HG02938 (cell line): Measurements from ENCODE around the gene THAP9.
A peak's percentile ranks its signal among the peaks of the same experiment; 100 is the strongest.
"Not testable (repeated sequence)": the region's sequence is repeated elsewhere in the genome, so short reads cannot be mapped to it uniquely, and the experiment has no call there.

ENCODE experiments used
- ATAC-seq: cut with Tn5 transposase; IDR thresholded peaks from one replicate; pipeline ENCODE4 v1.9.1; 2021; ENCODE audit warnings: mild to moderate bottlenecking, moderate library complexity; ENCODE audit not compliant: unreplicated experiment

The THAP9 gene, protein sequence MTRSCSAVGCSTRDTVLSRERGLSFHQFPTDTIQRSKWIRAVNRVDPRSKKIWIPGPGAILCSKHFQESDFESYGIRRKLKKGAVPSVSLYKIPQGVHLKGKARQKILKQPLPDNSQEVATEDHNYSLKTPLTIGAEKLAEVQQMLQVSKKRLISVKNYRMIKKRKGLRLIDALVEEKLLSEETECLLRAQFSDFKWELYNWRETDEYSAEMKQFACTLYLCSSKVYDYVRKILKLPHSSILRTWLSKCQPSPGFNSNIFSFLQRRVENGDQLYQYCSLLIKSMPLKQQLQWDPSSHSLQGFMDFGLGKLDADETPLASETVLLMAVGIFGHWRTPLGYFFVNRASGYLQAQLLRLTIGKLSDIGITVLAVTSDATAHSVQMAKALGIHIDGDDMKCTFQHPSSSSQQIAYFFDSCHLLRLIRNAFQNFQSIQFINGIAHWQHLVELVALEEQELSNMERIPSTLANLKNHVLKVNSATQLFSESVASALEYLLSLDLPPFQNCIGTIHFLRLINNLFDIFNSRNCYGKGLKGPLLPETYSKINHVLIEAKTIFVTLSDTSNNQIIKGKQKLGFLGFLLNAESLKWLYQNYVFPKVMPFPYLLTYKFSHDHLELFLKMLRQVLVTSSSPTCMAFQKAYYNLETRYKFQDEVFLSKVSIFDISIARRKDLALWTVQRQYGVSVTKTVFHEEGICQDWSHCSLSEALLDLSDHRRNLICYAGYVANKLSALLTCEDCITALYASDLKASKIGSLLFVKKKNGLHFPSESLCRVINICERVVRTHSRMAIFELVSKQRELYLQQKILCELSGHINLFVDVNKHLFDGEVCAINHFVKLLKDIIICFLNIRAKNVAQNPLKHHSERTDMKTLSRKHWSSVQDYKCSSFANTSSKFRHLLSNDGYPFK

DNA sequence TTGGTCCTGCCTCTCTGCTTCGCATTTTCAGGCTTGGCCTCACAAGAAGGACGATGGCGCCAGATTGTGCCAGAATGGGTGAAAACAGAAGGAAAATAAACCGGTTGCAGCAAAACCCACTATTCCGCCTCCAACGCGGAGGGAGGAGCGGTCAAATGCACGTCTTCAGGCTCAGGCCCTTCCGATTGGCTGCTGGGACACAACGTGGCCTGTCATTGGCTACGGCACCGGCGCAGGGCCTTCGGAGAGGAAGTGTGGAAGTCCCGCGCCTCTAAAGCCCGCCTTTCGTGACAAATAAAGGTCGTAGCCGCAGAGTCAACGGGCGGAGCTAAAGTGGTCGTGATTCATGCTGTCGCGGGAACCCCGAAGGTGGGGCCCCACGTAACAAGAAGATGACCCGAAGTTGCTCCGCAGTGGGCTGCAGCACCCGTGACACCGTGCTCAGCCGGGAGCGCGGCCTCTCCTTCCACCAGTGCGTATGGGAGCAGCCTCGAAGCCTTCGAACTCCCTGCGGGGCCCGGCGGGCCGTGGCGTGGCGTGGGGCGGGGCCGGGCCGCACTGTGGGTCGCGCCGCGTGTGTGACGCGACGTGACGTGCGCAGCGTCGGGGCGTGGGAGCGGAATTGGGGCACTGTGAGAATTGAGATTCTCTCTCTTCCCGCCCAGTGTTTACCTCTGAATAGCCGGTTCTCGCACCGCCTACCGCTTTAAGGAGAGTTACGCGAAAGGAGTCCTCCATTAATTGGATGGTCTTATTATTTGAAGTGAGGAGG is at the start of gene THAP9:
TSS of gene THAP9 (plus strand) at position 325 of the 772 bp plus-strand sequence. CDS start at position 393, 68 bp downstream.
- peak; percentile 85 for ATAC-seq

DNA sequence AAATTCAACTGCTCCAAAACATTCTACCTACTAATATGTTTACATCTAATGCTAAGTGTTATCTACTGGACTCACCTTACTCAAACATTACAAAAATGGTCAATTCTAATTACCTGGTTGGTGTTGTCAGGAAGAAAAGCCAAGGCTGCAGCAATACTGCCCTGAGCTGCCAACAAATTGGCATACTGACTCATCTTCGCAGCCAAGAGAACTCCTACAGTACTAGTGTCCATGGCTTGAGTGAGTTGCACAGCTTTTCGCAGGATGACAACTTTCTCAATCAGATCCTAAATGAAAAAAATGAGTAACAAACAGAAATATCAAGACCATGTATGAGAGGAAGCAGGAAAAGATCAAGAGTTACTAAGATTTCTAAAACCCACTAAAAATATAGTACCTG is 49.2 kb upstream of the THAP9 start:
- no peak for ATAC-seq

DNA sequence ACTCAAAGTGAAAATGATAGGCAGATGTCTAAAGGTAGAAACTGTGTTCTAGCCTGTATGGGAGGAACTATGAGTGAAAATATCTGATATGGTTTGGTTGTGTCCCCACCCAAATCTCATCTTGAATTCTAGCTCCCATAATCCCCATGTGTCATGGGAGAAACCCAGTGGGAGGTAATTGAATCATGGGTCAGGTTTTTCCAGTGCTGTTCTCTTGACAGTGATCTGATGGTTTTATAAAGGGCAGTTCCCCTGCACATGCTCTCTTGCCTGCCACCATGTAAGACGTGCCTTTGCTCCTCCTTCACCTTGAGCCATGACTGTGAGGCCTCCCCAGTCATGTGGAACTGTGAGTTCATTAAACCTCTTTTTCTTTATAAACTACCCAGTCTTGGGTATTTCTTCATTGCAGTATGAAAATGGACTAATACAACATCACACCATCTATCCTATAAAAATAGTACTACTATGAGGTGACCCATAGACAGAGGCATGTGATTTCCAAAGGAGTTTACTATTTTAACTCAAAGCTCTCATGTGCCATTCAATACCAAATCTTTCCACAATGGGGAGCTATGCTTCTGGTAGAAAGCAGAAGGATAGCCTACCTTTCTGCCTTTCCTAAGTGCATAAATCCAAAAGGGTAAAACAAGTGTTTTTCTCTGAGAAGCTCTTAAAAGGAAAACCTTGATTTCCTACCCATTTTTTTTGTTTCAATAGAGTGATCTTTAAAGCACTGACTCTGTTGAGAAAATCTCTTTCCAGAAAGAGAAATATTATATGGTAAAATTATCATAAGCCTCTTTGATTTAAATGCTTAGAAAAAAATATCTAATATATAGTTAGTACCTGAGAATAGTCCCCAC is 48.4 kb upstream of the THAP9 start:
- no peak for ATAC-seq

DNA sequence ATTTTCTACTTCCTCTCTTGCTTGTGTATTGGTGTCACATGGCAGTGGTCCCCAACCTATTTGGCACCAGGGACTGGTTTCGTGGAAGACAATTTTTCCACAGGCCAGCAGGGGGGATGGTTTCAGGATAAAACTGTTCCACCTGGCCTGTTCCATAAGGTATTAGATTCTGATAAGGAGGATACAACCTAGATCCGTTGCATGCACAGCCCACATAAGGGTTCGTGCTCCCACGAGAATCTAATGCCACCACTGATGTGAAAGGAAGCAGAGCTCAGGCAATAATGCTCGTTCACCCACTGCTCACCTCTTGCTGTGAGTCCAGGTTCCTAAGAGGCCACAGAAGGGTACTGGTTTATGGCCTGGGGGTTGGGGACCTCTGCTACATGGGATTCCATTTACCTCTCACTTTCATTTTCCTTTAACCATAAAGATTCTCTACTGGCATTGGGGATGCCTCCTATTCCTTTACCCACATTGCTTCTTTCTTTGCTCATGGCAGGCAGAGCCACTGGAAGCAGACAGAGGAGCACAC is 47.7 kb upstream of the THAP9 start:
- no peak for ATAC-seq

DNA sequence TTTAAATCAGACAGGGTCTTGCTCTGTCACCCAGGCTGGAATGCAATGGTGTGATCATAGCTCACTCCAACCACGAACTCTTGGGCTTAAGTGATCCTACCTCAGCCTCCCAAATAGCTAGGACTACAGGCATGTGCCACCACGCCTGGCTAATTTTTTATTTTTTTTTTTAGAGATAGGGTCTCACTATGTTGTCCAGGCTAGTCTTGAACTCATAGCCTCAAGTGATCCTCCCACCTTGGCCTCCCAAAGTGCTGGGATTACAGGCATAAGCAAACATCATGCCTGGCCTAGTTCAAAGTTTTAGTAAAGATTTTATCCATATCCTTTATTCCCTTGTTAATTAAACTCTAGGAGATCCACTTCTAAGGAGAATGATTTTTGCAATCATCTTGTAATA is 40.0 kb upstream of the THAP9 start:
- ATAC-seq = not testable (repeated sequence)

DNA sequence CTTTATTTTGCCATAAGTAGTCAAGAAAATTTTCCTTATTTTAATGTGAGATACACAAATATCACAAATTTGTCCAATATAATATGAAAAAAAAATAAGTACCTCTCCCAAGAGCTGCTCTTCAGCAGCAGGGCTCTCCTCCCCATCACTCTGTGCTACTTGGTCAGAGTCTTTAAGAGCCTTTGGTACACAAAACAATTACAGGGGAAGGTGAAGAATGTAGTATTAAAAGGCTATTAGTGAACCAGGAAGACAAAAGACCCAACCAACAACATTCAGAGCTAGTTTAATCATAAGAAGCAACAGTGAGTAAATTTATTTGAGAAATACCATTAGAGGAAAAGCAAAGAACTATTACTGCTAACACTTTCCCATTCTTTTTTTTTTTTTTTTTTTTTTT is 39.0 kb upstream of the THAP9 start:
- ATAC-seq = no peak

DNA sequence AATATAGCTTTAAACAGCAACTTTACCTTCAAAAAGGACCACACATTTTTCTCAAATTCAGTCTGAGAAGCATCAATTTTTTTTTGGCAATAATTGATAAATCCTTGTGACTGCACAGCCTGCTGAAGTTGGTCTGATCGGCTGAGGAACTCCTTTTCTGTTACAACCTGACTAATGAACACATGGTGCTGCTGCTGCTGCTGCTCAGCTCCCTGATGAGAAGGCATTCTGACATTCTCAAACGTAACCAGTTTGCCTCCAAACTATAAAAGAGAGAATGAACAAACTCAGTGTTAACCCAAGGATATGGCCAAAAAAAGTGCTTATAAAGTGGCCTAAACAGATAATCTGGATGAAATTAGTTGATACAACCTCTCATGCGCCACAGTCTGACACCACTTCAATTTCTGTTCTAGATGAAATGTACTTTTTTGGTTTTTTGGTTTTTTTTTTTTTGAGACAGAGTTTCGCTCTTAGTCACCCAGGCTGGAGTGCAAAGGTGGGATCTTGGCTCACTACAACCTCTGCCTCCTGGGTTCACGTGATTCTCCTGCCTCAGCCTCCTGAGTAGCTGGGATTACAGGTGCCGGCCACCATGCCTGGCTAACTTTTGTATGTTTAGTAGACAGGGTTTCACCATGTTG is 36.1 kb upstream of the THAP9 start:
- no peak for ATAC-seq

DNA sequence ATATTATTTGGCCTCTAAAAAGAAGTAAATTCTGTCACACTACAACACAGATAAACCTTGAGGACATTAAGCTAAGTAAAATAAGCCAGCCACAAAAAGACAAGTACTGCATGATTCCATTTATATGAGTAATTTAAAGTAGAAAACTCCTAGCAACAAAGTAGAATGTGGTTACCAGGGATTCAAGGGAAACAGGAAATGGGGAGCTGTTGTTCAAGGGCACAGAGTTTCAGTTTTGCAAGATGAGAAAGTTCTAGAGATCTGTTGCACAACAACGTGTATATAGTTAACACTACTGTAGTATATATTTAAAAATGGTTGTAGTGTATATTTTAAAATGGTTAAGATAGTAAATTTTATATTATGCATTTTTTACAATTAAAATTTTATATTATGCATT is 34.9 kb upstream of the THAP9 start:
- no peak for ATAC-seq

DNA sequence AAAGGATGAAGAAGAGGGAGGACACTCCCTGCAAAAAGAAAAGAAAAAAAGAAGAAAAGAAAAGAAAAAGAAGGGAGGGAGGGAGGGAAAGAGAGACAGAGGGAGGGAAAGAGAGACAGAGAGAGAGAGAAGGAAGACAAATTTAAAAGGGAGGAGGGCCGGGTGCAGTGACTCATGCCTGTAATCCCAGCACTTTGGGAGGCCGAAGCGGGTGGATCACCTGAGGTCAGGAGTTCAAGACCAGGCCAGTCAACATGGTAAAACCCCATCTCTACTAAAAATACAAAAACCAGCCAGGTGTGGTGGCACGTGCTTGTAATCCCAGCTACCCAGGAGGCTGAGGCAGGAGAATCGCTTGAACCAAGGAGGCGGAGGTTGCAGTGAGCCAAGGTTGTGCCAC is 34.5 kb upstream of the THAP9 start:
- not testable (repeated sequence) for ATAC-seq

DNA sequence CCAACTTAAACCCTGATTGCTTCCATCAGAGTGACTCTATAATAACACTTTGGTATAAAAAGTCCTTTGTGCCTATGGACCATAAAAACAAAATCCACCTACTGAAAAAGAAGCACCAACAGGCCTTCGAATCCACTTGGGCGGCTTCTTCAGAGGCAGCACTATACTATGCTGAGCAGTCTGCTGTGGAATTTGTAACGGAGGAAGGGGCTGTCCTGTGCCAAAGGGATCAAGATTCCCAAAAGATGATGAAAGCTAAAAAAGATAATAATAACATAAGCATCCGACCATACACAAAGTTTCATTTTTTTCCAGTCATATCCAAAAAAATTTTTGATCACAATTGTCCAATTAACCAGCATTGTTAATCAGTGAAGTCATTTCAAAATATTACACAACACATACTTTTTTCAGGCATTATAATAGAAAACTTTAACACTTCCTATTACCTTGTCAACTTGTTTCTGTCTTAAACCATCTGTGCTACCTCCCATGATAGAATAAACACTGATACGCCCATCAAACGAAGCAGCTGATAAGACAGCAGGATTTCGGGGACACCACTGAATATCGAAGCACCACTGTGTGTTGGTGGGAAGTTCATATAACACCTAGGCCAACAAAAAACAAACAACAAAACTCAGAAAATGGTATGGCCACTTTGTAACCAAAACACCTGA is 33.7 kb upstream of the THAP9 start:
- ATAC-seq = no peak

DNA sequence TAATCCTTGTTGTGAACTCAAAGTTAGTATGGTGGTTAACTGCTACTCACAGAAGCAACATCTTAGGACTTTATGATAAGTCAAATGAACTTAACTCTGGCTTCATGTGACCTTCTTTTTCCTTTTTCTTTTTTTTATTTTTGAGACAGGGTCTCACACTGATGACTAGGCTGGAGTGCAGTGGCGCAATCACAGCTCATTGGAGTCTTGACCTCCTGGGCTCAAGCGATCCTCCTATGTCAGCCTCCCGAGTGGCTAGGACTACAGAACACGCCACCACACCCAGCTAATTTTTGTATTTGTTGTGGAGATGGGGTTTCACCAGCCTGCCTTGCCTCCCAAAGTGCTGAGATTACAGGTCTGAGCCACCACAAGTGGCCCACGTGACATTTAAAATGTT is 32.0 kb upstream of the THAP9 start:
- ATAC-seq = no peak

DNA sequence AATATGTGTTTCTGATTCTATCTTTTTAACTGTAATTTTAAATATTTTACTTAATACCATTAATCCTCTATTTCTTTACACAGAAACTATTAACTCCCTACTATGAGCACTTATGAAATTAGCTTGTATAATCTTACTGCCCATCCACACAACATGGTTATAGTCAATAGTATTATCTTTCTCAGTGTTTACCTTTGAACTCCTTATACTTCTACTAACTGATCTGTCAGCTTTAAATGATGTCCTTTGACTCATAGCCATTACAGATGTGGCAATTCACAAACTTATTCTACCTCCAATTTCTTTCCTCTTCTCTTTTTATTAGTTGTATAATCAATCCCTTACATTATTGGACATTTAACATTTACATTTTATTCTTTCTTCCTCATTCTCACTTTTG is 15.1 kb upstream of the THAP9 start:
- ATAC-seq = no peak

DNA sequence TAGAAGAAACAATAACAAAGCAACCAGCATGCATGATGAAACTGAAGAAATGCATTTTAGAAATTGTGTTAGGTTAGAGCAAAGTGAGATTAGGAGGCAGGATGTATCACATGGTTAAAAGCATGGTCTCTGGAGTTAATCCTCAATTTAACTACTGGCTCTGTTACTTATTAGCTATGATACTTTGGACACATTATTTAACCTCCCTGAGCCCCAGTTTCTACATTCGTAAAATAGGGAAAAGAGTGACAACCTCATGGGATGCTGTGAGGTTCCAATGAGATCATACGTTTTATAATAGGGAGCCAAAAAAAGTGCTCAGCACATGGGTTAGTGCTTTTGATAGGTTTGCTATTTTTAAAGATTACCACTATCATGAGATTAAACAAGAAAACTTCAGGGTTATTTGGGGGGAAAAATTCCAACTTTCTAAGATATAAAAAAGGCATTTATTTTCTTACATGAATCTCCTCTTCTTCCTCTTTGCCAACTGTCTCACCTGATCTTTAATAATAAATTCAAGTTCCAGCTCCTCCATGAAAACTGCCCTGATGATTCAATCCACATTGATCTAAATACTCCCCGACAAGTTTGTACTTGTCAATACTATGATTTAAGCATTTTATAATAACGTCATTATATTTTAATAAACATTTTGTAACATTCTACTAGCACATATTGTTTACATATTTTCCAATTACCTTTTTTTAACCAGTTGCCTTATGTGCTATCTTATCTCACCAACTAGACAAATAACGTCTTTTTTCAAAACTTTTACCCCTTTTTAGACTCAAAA is 14.2 kb upstream of the THAP9 start:
- no peak for ATAC-seq

DNA sequence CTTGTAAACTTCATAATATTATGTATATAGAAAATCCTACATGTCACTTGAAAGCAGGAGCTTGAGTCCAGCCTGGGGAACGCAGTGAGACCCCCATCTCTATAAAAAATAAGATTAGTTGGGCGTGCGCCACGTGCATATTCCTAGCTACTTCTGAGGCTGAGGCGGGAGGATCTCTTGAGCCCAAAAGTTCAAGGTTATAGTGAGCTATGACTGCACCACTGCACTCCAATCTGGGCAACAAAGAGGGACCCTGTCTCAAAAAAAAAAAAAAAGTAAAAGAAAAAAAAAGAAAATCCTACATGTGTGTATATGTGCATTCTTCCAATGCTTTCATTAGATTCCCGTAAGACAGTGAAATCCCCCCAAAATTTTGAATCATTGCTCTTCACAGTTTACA is 11.2 kb upstream of the THAP9 start:
- no peak for ATAC-seq

DNA sequence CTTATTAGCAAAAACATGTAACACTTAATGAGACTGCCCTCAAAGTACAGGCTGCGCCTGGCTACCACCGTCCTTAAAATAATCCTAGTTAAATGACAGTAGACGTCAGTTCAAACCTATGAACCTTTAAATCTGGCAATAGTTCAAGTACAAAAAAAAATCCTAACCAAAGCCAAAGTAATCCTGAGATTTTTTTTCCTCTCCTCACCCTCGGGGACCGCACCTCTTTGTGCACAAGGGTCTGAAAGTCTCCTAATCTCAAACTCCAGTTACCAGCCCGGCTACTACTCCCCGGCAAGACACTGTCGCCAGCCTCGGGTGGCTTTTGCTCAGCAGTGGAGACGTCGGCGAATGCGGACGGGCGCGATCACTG is 10.0 kb upstream of the THAP9 start:
- no peak for ATAC-seq

DNA sequence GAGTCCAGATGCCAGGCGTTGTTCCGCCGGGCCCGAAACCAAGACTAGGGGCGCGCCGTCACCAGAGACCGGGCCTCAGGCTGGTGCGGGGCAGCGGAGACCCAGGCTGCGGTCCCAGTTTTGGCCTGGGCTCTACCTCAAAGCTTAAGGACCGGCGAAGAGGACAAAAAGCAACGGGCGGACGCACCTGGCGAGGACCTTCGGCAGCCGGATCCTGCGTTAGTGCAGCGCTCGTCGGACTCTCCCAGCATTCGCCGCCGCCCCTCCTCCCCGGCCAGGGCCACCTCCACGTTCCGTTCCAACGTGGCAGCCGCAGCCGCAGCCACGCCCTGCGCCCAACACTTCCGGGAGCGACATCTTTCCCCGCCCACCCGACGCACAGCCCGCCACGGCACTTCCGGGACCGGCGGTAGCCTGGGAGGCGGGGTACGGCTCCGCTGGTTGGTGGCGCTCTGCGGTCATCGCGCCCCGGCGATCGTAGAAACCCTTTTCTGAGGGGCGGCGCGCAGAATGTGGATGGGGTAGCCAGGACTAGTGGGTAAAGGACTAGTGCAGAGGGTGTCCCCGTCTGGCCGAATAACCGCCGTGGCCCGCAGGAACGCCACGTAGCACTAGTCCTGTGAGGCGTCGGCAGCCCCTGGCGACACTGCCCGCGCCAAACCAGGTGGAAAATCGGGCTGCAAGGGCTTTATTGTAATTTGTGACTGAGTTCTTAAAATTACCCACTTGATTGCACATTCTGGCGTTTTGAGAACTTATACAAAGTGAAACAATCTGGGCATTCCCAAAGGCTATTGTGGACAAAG is 9.4 kb upstream of the THAP9 start, which contains the start of gene SEC31A:
TSS of gene SEC31A (minus strand) at position 253 of the 806 bp plus-strand sequence. CDS start 9,217 bp downstream, outside the sequence.
- peak; percentile 86 for ATAC-seq
